Measurements from ENCODE around the gene NFKBIL1. TPM values are rescaled to one million over a fixed set of nuclear protein-coding genes. Genes with fewer than 3 reads are reported as not detected.

Gene NFKBIL1
- total and polyA plus RNA-seq, 3 donors from 2014 or later, result 25.9 to 55.3 (median 51.2) TPM

GRCh38 chr6:31592396-31592771 lies 45.0 kb downstream of the NFKBIL1 start:
- WGBS, 2 donors, result 83 to 91% methylated on average over 7 of the region's 7 CpGs
- no peaks in the 10 kb centered on the region for H3K36me3 ChIP-seq (ENCODE audit: low read depth, missing control alignments)
- intact Hi-C loops (cut with DNase I; ENCODE audit: low total_unique reads), result loop anchor here (10.0 kb wide), 1 partner anchor 48 kb away; the partner anchor contains the start of genes ATP6V1G2, DDX39B and NFKBIL1
- H3K27me3 ChIP-seq, result no peaks in the 10 kb centered on the region
- no peak overlapping the region for H3K27ac ChIP-seq
- H3K9me3 ChIP-seq, result no peaks in the 10 kb centered on the region
- H3K4me1 ChIP-seq, result no peaks in the 10 kb centered on the region
- TF ChIP-seq POLR2A (IDR thresholded peaks at IDR 0.05) (no peak), CTCF (IDR thresholded peaks at IDR 0.05) (no peak)
- no peak for DNase-seq
- H3K4me3 ChIP-seq, result no peak overlapping the region

- H3K27ac ChIP-seq, result no peak overlapping the region
- intact Hi-C loops (cut with DNase I; ENCODE audit: low total_unique reads), result loop anchor here (10.0 kb wide), 1 partner anchor 52 kb away; the partner anchor contains the start of genes ATP6V1G2, DDX39B and NFKBIL1
- 51 to 61% methylated on average over 2 of the region's 2 CpGs for WGBS, 2 donors
- no peaks in the 10 kb centered on the region for H3K27me3 ChIP-seq
- no peak for TF ChIP-seq POLR2A (IDR thresholded peaks at IDR 0.05)
- peak in 2 of 3 experiments; percentile 23 to 36 for TF ChIP-seq CTCF (IDR thresholded peaks at IDR 0.05)
- H3K36me3 ChIP-seq (ENCODE audit: low read depth, missing control alignments), result no peaks in the 10 kb centered on the region
- no peak overlapping the region for H3K4me3 ChIP-seq
- no peaks in the 10 kb centered on the region for H3K9me3 ChIP-seq
- peaks cover 3% of the 10 kb centered on the region for H3K4me1 ChIP-seq
- no peak for DNase-seq
Observed at GRCh38 chr6:31597006-31597405, 49.6 kb downstream of the NFKBIL1 start.

- Histone ChIP-seq H3K4me1 (no peaks in the 10 kb centered on the region), H3K9me3 (no peaks in the 10 kb centered on the region)
- 80 to 94% methylated on average over 1 of the region's 1 CpG for WGBS, 2 donors
Observed at GRCh38 chr6:31607317-31607716, 59.9 kb downstream of the NFKBIL1 start.

More at GRCh38 chr6:31607317-31607716, 59.9 kb downstream of the NFKBIL1 start:
- intact Hi-C loops (cut with DNase I; ENCODE audit: low total_unique reads), result no loop called here
- H3K36me3 ChIP-seq (ENCODE audit: low read depth, missing control alignments), result no peaks in the 10 kb centered on the region
- no peak for TF ChIP-seq CTCF (IDR thresholded peaks at IDR 0.05)
- TF ChIP-seq POLR2A (IDR thresholded peaks at IDR 0.05), result no peak
- DNase-seq, result no peak
- no peak overlapping the region for H3K4me3 ChIP-seq
- H3K27ac ChIP-seq, result no peak overlapping the region
- H3K27me3 ChIP-seq, result no peaks in the 10 kb centered on the region

Small RNA genes lying within 50 kb of the gene (small RNA-seq; reads per million reads assigned to genes)
- gene AL663061.1 (0 reads per million in 2 donors), gene SNORD117 (434 to 581 reads per million in 2 donors), gene SNORD84 (0 reads per million in 2 donors)

Other genes with a start within 250 kb of the NFKBIL1 start
Only the 30 nearest of the 31 such genes appear.
- gene HLA-B, start 190.4 kb upstream of the NFKBIL1 start, total RNA-seq, result 100 to 1,000 TPM; 425 to 439 TPM
- 943 TPM for gene HLA-B, start 190.4 kb upstream of the NFKBIL1 start, polyA plus RNA-seq (ENCODE audit: insufficient read depth, low read depth, low replicate concordance)
- 10 to 100 TPM; 24.7 to 28.2 TPM for gene MICA, start 144.0 kb upstream of the NFKBIL1 start, total RNA-seq
- 18.2 TPM for gene MICA, start 144.0 kb upstream of the NFKBIL1 start, polyA plus RNA-seq (ENCODE audit: insufficient read depth, low read depth, low replicate concordance)
- gene MICB, start 49.5 kb upstream of the NFKBIL1 start, total RNA-seq, result 1 to 10 TPM; 4.4 to 5.4 TPM
- 4.1 TPM for gene MICB, start 49.5 kb upstream of the NFKBIL1 start, polyA plus RNA-seq (ENCODE audit: insufficient read depth, low read depth, low replicate concordance)
- not detected for gene MCCD1, start 18.6 kb upstream of the NFKBIL1 start, total RNA-seq
- not detected for gene MCCD1, start 18.6 kb upstream of the NFKBIL1 start, polyA plus RNA-seq (ENCODE audit: insufficient read depth, low read depth, low replicate concordance)
- gene DDX39B, start 5.6 kb upstream of the NFKBIL1 start, total RNA-seq, result 100 to 1,000 TPM; 312 to 360 TPM
- gene DDX39B, start 5.6 kb upstream of the NFKBIL1 start, polyA plus RNA-seq (ENCODE audit: insufficient read depth, low read depth, low replicate concordance), result 250 TPM
- 1 to 10 TPM; 3.3 to 6.9 TPM for gene ATP6V1G2, start 1.0 kb upstream of the NFKBIL1 start, total RNA-seq
- gene ATP6V1G2, start 1.0 kb upstream of the NFKBIL1 start, polyA plus RNA-seq (ENCODE audit: insufficient read depth, low read depth, low replicate concordance), result 4.7 TPM
- gene LTA, start 24.7 kb downstream of the NFKBIL1 start, total RNA-seq, result 1 to 10 TPM; 1.3 to 2.6 TPM
- 2.0 TPM for gene LTA, start 24.7 kb downstream of the NFKBIL1 start, polyA plus RNA-seq (ENCODE audit: insufficient read depth, low read depth, low replicate concordance)
- gene TNF, start 28.0 kb downstream of the NFKBIL1 start, total RNA-seq, result under 1 TPM; 0.24 to 0.31 TPM
- 1.1 TPM for gene TNF, start 28.0 kb downstream of the NFKBIL1 start, polyA plus RNA-seq (ENCODE audit: insufficient read depth, low read depth, low replicate concordance)
- 1 to 10 TPM in 1 of 2 donors, not detected in 1; 2.0 TPM for gene LTB, start 34.8 kb downstream of the NFKBIL1 start, total RNA-seq
- 7.2 TPM for gene LTB, start 34.8 kb downstream of the NFKBIL1 start, polyA plus RNA-seq (ENCODE audit: insufficient read depth, low read depth, low replicate concordance)
- gene LST1, start 38.7 kb downstream of the NFKBIL1 start, total RNA-seq, result 1 to 10 TPM in 1 of 2 donors, under 1 TPM in 1; 0.71 to 1.2 TPM
- 13.0 TPM for gene LST1, start 38.7 kb downstream of the NFKBIL1 start, polyA plus RNA-seq (ENCODE audit: insufficient read depth, low read depth, low replicate concordance)
- gene NCR3, start 45.4 kb downstream of the NFKBIL1 start, total RNA-seq, result 1 to 10 TPM in 1 of 2 donors, not detected in 1; 2.6 TPM
- gene NCR3, start 45.4 kb downstream of the NFKBIL1 start, polyA plus RNA-seq (ENCODE audit: insufficient read depth, low read depth, low replicate concordance), result 1.7 TPM
- 1 to 10 TPM; 2.9 to 6.3 TPM for gene AIF1, start 67.6 kb downstream of the NFKBIL1 start, total RNA-seq
- 34.8 TPM for gene AIF1, start 67.6 kb downstream of the NFKBIL1 start, polyA plus RNA-seq (ENCODE audit: insufficient read depth, low read depth, low replicate concordance)
- gene PRRC2A, start 73.1 kb downstream of the NFKBIL1 start, total RNA-seq, result 100 to 1,000 TPM; 288 to 301 TPM
- 473 TPM for gene PRRC2A, start 73.1 kb downstream of the NFKBIL1 start, polyA plus RNA-seq (ENCODE audit: insufficient read depth, low read depth, low replicate concordance)
- gene BAG6, start 105.1 kb downstream of the NFKBIL1 start, total RNA-seq, result 100 to 1,000 TPM; 654 to 710 TPM
- 861 TPM for gene BAG6, start 105.1 kb downstream of the NFKBIL1 start, polyA plus RNA-seq (ENCODE audit: insufficient read depth, low read depth, low replicate concordance)
- 1 to 10 TPM; 7.5 to 9.8 TPM for gene APOM, start 108.3 kb downstream of the NFKBIL1 start, total RNA-seq
- 27.9 TPM for gene APOM, start 108.3 kb downstream of the NFKBIL1 start, polyA plus RNA-seq (ENCODE audit: insufficient read depth, low read depth, low replicate concordance)
- gene C6orf47, start 113.2 kb downstream of the NFKBIL1 start, total RNA-seq, result 10 to 100 TPM; 13.9 to 17.8 TPM
- 11.9 TPM for gene C6orf47, start 113.2 kb downstream of the NFKBIL1 start, polyA plus RNA-seq (ENCODE audit: insufficient read depth, low read depth, low replicate concordance)
- 10 to 100 TPM; 34.5 to 46.1 TPM for gene GPANK1, start 117.4 kb downstream of the NFKBIL1 start, total RNA-seq
- gene GPANK1, start 117.4 kb downstream of the NFKBIL1 start, polyA plus RNA-seq (ENCODE audit: insufficient read depth, low read depth, low replicate concordance), result 81.3 TPM
- gene CSNK2B, start 118.5 kb downstream of the NFKBIL1 start, total RNA-seq, result 100 to 1,000 TPM; 397 to 421 TPM
- gene CSNK2B, start 118.5 kb downstream of the NFKBIL1 start, polyA plus RNA-seq (ENCODE audit: insufficient read depth, low read depth, low replicate concordance), result 523 TPM
- gene LY6G5B, start 122.4 kb downstream of the NFKBIL1 start, total RNA-seq, result 10 to 100 TPM; 14.0 to 15.9 TPM
- 16.3 TPM for gene LY6G5B, start 122.4 kb downstream of the NFKBIL1 start, polyA plus RNA-seq (ENCODE audit: insufficient read depth, low read depth, low replicate concordance)
- gene LY6G5C, start 133.5 kb downstream of the NFKBIL1 start, total RNA-seq, result 10 to 100 TPM in 1 of 2 donors, 1 to 10 TPM in 1; 8.7 to 18.3 TPM
- gene LY6G5C, start 133.5 kb downstream of the NFKBIL1 start, polyA plus RNA-seq (ENCODE audit: insufficient read depth, low read depth, low replicate concordance), result 14.0 TPM
- gene ABHD16A, start 155.7 kb downstream of the NFKBIL1 start, total RNA-seq, result 10 to 100 TPM; 77.0 to 85.9 TPM
- gene ABHD16A, start 155.7 kb downstream of the NFKBIL1 start, polyA plus RNA-seq (ENCODE audit: insufficient read depth, low read depth, low replicate concordance), result 108 TPM
- not detected for gene LY6G6F, start 159.3 kb downstream of the NFKBIL1 start, total RNA-seq
- 0.41 TPM for gene LY6G6F, start 159.3 kb downstream of the NFKBIL1 start, polyA plus RNA-seq (ENCODE audit: insufficient read depth, low read depth, low replicate concordance)
- not detected for gene LY6G6D, start 167.7 kb downstream of the NFKBIL1 start, total RNA-seq
- gene LY6G6D, start 167.7 kb downstream of the NFKBIL1 start, polyA plus RNA-seq (ENCODE audit: insufficient read depth, low read depth, low replicate concordance), result not detected
- gene LY6G6C, start 174.1 kb downstream of the NFKBIL1 start, total RNA-seq, result under 1 TPM in 1 of 2 donors, not detected in 1; 0.39 TPM
- 1.4 TPM for gene LY6G6C, start 174.1 kb downstream of the NFKBIL1 start, polyA plus RNA-seq (ENCODE audit: insufficient read depth, low read depth, low replicate concordance)
- under 1 TPM; 0.74 to 0.94 TPM for gene MPIG6B, start 175.8 kb downstream of the NFKBIL1 start, total RNA-seq
- gene MPIG6B, start 175.8 kb downstream of the NFKBIL1 start, polyA plus RNA-seq (ENCODE audit: insufficient read depth, low read depth, low replicate concordance), result 1.3 TPM
- gene DDAH2, start 181.7 kb downstream of the NFKBIL1 start, total RNA-seq, result 10 to 100 TPM; 19.6 to 38.0 TPM
- gene DDAH2, start 181.7 kb downstream of the NFKBIL1 start, polyA plus RNA-seq (ENCODE audit: insufficient read depth, low read depth, low replicate concordance), result 50.8 TPM
- gene CLIC1, start 188.9 kb downstream of the NFKBIL1 start, total RNA-seq, result 10 to 100 TPM; 35.4 to 93.5 TPM
- gene CLIC1, start 188.9 kb downstream of the NFKBIL1 start, polyA plus RNA-seq (ENCODE audit: insufficient read depth, low read depth, low replicate concordance), result 130 TPM
- 100 to 1,000 TPM in 1 of 2 donors, 10 to 100 TPM in 1; 77.6 to 135 TPM for gene MSH5, start 192.4 kb downstream of the NFKBIL1 start, total RNA-seq
- 36.2 TPM for gene MSH5, start 192.4 kb downstream of the NFKBIL1 start, polyA plus RNA-seq (ENCODE audit: insufficient read depth, low read depth, low replicate concordance)
- 10 to 100 TPM; 10.4 to 11.6 TPM for gene SAPCD1, start 215.0 kb downstream of the NFKBIL1 start, total RNA-seq
- gene SAPCD1, start 215.0 kb downstream of the NFKBIL1 start, polyA plus RNA-seq (ENCODE audit: insufficient read depth, low read depth, low replicate concordance), result 5.9 TPM
- 1 to 10 TPM; 3.1 to 6.3 TPM for gene VWA7, start 229.7 kb downstream of the NFKBIL1 start, total RNA-seq
- gene VWA7, start 229.7 kb downstream of the NFKBIL1 start, polyA plus RNA-seq (ENCODE audit: insufficient read depth, low read depth, low replicate concordance), result 2.7 TPM

Data from testis (tissue), 3 donors.